Fibroblast of gingiva (primary cell): ENCODE results near the gene C8G.
A peak's percentile ranks its signal among the peaks of the same experiment; 100 is the strongest.

ENCODE experiments used
- DNase-seq: peaks from one replicate; pipeline ENCODE4 v3.0.0-alpha.2; 2011; ENCODE audit warnings: low read depth

C8G gene

DNA sequence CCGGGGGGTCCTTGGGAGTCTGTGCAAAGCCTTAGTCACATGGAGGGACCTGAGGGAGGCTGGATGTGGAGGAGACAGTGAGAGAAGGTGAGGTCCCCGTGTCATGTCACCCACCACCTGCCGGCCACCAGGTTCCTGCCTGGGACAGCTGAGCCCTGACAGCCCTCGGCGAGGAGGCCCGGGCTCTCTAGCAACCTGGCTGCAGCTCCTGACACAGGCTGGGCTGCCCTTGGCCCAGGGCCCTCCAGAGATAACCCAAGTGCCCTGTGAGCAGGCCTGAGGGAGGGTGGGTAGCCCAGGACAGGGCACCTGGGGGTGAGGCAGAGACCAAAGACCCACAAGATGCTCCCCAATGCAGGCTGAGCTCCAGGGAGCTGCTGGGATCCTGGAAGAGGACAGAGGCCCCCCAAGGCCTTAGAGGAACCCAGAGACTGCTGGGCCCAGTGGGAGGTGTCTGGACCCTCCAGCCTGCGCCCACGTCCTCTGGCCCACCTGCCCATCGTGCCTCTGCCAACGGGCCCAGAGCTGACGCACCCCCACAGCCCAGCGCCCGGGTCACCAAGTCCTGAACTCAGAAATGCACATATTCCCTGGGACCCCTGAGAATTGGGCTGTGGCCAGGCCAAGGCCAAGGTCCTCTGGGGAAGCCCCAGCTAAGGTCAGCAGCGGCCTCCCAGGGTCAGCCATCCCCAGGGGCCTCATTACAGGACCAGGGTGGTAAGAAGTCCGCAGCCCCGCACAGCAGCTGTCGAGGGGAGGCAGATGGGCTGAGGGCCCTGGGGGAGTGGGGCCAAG, 23.5 kb downstream of the C8G start:
- DNase-seq, result no peak

DNA sequence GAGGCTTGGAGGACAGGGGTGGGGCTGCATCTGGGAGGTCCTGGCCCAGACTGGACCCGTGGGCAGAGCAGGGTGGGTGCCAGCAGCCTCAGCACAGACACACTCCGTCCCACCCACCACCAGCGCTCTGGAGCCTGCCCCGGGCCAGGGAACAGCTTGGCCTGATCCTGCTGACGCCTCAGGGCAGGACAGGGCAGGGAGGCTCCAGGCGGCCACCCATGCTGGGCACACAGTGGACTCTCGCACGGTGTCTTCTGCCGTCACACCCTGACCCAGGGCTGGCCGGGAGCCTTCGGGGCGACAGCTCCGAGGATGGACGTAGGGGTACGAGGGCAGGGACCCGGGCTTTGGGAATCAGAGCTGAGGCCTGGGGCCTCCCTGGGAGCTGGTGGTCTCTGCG, 24.1 kb downstream of the C8G start:
- DNase-seq, result no peak

DNA sequence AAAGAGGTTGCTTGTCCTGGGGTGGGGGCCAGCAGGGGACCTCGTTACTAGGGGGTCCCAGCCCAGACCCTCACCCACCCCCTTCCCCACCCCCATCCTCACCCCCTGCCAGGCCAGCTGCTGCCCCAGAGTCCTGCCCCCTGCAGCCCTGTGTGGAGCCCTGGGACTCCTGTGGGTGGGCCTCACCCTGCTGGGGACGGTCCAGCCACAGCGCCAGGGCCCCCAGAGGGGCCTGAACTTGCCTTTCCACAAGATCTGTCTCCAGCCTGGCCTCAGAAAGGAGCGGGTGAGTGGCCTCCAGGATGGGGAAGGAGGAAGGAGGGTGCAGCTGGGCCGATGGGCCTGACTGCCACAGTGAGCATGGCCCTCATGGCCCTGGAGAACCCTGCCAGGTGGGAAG, 24.7 kb downstream of the C8G start:
- DNase-seq, result no peak

DNA sequence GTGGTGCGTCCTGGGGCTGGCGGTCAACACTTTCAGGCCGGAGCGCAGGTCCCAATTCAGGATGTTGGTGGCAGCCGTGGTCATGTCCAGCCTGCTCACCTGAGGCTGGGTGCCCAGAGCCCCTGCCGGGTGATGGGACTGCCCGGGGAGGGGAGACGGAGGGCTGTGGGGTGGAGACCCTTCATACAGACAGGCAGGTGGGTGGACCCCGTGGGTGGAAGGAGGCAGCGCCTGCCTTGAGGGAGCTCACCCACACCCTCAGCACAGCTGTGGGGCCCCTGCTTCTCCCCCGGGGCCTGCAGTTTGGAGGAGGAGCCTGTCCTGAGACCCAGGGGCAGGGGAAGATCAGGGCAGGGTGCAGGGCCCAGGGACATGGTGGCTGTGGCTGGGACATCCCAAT, 25.3 kb downstream of the C8G start:
- DNase-seq, result no peak

DNA sequence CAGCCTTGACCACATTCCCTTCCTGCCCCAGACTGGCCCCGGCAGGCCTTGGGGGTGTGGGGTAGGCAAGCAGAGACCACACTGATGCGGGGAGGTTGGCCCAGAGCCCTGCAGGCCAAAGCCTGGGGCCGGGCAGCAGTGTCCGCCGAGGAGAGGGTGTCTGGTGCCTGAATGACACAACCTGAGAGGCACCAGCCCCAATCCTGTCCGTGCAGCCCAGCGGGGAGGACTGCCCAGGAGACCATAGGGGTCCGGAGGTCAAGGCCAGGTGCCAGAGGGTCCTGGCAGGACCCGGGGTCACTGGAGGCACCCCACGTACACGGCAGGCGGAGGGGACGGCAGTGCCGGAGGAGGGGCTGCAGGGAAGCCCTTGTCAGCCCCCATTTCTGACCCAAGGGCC, 26.7 kb downstream of the C8G start:
- no peak for DNase-seq

DNA sequence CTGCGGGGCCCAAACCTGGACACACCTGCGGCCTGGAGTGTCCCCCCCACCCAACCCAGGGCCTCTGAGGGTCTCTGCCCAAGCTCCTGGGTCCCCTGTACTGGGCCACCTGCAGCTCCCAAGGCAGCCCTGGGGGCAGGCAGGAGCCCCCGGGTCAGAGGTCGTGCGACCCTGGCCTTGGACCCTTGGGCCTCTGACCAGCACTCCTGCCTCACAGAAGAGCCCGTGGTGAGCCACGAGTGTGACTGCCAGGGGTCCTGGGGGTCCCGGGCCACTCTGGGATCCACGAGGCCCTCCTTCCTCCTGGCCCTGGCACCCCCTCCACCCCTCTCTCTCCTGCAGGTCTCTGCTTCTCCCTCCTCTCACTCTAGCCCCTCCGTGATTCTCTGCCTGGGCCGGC, 27.3 kb downstream of the C8G start:
- DNase-seq, result no peak

DNA sequence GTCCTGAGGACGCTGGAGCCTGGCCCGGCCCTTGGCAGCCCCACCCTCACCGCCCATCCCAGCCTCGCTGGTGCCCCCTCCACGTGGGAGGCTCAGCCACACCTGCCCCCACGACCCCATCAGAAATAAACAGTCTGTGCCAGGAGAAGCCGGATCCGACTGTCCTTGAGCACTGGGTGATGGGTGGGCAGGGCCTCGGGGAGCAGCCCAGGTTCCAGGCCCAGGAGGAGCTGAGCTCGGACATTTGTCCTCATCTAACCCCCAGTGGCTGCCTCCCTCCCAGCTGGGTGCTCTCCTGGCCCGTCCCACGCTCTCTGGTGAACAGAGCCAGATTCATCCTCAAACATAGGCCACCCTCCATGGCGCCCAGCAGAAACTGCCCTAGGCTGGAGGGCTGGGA, 27.7 kb downstream of the C8G start:
- no peak for DNase-seq

DNA sequence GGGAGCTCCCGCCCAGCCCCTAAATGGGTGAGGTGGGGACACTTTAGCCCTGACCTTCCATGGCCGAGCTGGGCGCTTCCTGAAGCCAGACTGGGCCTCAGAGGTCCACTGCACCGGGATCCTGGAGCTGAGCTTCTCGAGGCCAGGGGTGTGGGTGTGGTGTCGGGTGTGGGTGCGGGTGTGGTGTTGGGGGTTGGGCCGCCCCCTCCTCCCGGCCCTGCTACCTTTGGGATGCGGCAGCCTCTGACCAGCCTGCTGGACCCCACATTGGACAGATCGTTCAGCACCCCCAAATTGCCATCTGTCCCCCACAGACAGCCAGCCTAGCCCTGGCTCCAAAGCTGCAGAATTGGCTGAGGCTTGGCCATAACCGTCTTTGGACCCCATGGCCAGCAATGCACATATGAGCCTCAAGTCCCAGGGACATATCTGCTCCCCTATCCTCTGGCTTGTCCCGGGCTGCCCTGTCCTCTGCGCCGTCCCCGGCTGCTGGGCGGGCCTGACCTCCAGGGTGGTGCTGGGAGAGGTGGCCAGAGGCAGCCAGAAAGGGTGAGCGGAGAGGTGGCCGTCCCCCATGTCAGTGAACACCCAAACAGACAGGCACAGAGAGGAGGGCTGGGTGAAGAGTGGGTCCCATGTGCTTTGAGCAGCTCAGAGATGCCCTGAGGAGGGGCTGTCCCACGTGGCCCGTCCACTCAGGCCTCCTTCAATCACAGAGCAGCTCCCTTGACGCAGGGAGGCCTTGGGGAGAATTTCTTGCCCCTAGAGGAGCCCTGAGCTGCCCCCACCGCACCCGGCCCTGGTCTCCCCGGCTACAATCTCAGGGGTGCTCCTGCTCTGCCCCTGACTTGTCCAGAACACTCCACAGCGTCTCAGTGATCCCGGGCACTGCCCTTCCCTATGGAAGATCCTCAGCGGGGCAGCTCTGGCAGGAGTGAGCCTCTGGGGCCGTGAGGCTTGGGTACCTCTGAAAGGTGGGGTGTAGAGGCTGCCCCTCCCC, 28.9 kb downstream of the C8G start:
- no peak for DNase-seq

DNA sequence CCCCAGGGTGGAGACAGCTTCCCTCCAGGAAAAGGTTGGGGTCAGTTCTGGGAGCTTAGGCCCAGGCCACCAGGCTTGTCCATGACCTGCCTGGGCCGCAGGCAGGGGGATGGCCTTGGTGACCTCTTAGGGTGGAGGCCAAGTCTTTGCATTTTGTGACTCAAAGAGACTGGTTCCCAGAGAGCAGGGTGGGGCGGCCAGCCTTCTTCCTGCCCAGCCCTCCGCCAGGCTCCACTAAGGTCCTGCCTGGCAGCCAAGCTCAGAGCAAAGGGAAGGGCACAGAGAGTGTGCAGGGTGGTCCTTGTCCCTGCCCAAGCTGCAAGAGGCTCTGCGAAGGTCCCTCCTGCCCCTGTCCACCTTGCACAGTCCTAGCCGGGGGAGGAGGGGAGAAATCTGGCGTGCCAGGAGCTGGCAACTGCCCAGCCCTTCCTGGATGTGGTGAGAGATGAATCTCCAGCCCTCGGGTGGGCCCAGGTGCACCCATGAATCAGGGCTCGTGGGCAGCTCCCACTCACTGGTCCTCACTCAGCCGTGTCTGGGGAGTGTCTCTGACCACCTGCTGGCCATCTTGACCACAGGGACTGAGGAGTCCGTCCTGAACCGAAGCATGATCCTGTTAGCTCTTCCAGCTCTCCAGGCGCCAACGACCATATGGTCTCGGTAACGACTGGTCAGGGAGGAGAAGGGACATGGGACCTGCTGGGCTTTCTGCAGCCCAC, 29.9 kb downstream of the C8G start:
- no peak for DNase-seq

DNA sequence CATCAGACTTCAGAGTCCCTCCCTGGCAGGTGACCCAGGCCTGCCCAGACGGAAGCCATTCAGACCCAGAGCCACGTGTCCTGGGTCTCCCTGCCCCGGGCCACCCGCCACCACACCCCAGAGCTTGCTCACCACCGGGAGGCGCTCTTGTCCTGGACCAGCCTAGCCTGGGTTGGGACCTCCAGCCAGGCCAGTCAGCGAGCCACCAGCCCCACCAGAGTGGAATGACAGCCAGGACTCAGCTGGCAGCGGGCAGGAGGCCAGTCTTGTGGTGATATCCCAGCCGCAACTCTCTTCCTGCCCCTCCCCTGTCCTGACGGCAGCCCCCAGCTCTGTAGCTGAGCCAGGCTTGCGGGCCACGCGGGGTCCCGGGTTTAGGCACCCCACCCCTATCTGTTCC, 30.6 kb downstream of the C8G start:
- DNase-seq, result no peak

DNA sequence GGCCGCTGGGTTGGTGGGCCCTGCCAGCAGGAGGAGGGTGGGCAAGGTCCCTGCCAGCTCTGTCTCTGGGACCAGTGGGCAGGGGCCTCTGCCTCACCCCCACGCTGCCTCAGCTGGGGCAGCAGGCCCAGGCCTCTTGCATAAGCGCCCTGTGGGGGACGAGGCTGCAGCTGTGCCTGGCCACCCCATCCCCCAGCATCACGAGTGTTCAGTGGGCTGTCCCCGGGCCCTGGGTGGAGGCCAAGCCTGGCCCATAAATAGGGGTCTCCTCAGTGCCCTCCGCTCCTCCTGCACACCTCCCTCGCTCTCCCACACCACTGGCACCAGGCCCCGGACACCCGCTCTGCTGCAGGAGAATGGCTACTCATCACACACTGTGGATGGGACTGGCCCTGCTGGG, 32.2 kb downstream of the C8G start, which contains the start of gene PTGDS:
Gene PTGDS (plus strand): TSS at position 282 of the 400 bp plus-strand sequence. CDS start 75 bp downstream, at position 357.
- DNase-seq, result peak; percentile 74

DNA sequence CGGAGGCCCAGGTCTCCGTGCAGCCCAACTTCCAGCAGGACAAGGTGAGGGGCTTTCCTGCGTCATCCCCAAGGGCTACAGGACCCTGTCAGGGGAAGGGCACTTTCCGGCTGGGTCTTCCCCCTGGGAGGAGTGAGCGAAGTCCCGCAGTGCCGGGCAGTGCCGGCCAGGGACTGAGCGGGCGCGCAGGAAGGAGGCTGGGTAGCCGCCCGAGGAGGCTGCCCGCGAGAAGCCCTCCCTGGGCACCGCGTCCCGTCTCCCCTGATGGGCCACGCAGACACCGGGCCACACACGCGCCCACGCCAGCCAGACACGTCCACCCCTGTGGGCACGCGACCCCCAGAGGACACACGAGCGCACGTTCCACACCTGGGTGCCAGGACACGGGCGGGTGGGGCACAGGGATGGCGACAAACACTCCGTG, 32.6 kb downstream of the C8G start:
- DNase-seq, result no peak

DNA sequence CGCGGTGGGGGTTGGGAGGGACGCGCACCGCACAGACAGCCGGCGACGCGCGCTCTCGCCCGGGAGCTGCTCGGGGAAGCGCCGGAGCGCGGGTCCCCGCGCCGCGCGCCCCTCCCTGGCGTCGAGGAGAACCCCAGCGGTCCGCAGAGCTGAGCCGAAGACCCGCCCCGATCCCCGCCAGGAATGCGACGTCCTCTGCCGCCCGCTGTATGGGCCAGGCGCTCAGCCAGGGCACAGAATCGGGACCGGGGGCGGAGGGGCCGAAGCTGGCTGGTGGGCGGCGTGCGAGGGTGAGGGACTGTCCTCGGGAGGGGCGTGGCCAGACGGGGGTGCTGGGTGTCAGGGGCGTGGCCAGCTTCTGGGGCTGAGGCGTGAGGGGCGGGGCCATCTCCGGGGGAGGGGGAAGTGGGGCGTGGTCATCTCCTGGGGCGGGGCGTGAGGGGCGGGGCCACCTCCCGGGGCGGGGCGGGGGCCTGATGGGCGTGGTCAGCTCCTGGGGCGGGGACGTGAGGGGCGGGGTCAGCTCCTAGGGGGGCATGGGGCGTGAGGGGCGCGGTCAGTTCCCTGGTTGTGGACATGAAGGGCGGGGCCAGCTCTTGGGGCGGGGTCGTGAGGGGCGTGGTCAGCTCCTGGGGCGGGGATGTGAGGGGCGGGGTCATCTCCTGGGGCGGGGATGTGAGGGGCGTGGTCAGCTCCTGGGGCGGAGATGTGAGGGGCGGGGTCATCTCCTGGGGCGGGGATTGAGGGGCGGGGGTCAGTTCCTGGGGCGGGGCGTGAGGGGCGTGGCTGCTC, 33.2 kb downstream of the C8G start:
- DNase-seq, result peak; percentile 59

DNA sequence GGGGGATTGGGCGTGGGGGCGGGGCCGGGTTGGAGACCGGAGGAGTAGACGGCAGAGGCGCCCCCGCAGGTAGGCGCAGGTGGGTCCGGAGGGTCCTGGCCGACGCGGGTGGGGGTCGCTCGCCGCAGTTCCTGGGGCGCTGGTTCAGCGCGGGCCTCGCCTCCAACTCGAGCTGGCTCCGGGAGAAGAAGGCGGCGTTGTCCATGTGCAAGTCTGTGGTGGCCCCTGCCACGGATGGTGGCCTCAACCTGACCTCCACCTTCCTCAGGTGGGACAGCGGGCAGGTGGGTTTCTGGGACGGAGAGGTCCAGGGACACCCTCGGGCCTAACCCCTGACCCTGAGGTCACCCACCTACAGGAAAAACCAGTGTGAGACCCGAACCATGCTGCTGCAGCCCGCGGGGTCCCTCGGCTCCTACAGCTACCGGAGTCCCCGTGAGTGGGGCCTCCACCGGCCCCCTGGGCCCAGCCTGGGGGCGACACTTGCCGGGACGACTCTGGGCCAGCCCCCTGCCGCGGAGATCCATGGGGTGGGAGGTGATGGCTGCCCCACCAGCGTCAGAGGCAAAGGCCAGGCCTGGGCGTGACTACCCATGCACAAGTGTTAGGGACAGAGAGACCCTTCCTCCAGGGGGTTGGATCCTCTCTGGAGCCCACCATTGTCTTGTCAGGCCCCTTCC, 34.0 kb downstream of the C8G start:
- no peak for DNase-seq

DNA sequence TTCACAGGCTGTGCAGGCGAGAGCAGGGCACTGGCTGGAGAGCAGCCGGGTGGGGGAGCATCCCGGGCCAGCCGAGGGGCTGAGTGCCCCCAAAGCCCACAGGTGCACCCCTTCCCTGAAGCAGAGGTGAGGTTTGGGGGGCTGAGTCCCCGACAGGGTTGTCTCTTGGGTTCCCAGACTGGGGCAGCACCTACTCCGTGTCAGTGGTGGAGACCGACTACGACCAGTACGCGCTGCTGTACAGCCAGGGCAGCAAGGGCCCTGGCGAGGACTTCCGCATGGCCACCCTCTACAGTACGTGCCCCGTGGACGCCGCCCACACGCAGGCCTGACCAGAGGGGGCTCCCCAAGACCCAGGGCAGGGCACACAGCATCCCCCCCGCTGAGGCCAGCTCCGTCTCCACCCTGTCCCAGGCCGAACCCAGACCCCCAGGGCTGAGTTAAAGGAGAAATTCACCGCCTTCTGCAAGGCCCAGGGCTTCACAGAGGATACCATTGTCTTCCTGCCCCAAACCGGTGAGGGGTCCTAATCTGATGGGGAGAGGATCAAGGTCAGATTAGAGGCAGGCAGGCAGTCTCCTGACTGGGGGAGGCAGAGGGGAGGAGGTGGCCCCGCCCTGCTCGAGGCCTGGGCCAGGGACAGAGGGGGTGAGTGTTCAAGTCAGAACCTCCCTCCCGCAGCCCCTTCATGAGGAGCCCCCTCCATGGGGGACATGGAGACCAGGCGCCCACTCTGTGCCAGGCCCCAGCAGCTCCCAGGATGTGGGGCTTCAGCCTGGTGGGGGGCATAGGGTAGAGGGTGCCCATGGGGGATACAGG, 34.9 kb downstream of the C8G start:
- DNase-seq, result no peak

DNA sequence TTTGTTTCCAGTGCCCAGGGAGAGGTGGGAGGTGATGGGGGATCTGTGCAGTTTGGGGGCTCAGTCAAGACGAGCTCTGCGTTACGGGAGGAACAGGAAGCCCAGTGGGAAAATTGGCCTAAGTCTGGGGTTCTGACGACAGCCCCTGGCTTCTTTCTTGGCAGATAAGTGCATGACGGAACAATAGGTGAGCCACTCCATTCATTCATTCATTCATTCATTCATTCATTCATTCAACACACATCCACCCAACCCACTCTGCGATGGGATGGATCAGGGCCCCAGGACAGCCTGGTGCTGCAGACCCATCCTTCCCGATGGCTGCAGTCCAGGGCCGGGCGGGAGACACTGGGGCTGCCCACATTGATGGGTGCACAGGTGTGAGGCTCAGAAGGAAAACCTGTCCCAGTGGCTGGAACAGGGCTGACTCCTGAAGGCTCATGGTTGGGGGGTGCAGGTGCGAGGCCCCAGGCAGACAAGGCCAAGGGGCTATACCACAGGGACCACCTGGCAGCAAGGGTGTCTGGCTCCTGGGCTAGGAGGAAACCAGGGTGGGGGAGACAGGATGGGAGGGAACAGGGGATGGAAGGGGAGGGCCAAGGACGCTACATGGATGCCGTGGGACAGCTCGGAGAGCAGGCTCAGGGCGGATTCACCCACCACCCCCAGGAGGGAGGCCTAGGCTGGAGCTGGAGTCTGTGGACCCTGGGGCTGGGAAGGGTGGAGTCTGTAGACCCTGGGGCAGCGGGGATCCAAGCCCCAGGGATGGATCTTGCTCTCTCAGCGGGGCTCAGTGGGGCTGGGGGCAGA, 35.8 kb downstream of the C8G start:
- DNase-seq, result no peak

DNA sequence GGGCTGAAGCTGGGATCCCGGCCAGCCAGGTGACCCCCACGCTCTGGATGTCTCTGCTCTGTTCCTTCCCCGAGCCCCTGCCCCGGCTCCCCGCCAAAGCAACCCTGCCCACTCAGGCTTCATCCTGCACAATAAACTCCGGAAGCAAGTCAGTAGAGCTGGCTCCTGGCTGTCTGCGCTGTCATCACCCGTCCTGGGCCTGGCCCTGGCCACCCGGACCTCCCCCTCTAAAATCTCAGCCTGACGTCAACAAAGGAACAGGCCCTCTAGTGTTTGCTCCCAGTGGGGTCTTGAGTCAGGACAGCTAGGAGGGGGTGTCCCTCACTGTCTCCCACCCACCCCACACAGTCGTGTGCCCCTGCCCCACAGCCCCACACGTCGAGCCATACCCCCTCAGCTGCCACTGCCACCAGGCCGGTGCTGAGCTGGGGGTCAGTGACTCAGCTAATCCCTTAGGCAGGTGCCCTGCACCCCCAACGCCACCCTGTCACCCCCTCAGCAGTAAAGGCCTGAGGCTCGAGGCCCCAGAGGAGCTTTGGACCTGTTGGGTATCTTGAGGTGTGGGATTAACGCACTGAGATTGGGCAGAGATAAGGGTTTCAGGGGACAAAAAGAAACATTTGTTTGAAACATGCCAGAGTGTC, 36.7 kb downstream of the C8G start:
- no peak for DNase-seq

DNA sequence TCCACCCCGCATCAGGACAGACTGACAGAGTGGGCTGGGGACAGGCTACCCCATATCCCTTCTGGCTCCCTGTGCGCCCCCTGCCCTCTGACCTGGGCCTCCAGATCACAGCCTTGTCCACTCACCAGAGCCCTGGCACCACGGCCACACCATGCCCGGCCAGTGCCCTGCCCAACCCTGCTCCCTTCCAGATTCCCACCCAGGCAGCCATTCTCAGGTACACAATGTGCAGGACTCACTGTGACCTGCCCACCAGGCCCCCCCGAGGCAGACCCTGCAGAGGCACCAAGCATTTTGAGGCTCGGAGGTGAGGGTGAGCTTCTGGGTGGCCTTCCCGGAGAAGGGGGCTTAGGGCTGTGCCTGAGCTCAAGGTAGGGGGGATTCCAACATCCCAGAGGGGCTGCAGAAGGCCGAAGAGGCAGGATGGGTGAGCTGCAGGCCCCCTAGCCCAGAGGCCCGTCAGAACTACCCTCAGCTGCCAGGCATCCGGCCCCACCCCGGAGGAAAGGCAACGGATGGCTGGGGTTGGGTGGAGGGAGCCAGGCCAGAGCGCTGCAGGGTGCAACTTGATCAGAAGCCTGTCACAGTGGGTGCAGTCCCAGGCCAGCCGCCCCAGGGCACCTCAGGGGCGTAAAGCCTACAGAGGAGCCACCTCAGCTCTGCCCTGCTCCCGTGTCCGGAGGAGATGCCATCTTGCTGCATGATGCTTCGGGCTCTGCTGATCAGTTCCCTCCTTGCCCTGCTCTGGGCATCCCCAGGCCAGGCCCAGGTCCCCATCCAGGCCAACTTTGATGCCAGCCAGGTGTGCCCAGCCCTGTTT, 37.4 kb downstream of the C8G start, which contains the start of gene LCNL1:
Gene LCNL1 (plus strand): TSS at position 762 of the 820 bp plus-strand sequence. CDS start 594 bp downstream, outside the sequence.
- no peak for DNase-seq
